GM12874 (cell line): ENCODE results near the gene SGMS1.

ENCODE experiments used
- CTCF ChIP-seq: IDR thresholded peaks from 2 replicates; pipeline ENCODE4 v1.5.1; 2011; ENCODE audit warnings: low read depth, mild to moderate bottlenecking, control low read depth, low read length, moderate library complexity; ENCODE audit not compliant: insufficient read depth

SGMS1 gene

GRCh38 chr10:50299948-50300669, 323.6 kb downstream of the SGMS1 start:
- TF ChIP-seq CTCF, result no peak

- TF ChIP-seq CTCF, result no peak
These were observed 328.4 kb downstream of the SGMS1 start for GRCh38 chr10:50295367-50295766.

GRCh38 chr10:50294582-50294981, 329.2 kb downstream of the SGMS1 start:
- TF ChIP-seq CTCF, result no peak

GRCh38 chr10:50293513-50294313, 330.0 kb downstream of the SGMS1 start:
- no peak for TF ChIP-seq CTCF

GRCh38 chr10:50291261-50291850, 332.4 kb downstream of the SGMS1 start:
- peak; percentile 46 for TF ChIP-seq CTCF

- no peak for TF ChIP-seq CTCF
These were observed 334.6 kb downstream of the SGMS1 start for GRCh38 chr10:50289196-50289595.

GRCh38 chr10:50286996-50287803, 336.6 kb downstream of the SGMS1 start:
- TF ChIP-seq CTCF, result no peak
